C4-2B (cell line): ENCODE data around the gene IKZF1.

Source experiments
- ZFX ChIP-seq: fragments of 450-650 bp; IDR thresholded peaks from 2 replicates; pipeline ENCODE4 v1.6.1; 2017
- TF ChIP-seq, protein P1 (sequence below): fragments of 450-650 bp; conservative IDR thresholded peaks from 2 replicates; pipeline ENCODE4 v1.5.1; 2017; ENCODE audit warnings: mild to moderate bottlenecking

DNA sequence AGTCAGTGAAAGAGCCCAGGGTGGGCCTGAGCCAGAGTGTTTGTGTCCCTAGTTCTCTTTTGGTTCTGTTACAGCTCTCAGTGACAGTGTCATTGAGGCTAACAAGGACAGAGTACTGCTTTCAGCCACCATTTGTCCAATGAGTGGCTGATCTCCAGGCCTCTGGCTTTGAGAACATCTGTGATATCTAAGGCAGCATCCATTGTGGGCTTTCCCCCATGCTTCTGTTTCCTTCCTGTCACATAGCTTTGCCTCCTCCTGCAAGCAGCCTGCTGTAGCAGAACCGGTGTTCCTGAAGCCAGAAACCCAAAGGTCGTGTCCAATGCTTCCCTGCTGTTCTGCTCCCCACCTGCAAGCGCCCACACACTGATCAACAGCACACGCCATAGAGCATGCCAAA, 68.4 kb downstream of the IKZF1 start:
- TF ChIP-seq, protein P1, sequence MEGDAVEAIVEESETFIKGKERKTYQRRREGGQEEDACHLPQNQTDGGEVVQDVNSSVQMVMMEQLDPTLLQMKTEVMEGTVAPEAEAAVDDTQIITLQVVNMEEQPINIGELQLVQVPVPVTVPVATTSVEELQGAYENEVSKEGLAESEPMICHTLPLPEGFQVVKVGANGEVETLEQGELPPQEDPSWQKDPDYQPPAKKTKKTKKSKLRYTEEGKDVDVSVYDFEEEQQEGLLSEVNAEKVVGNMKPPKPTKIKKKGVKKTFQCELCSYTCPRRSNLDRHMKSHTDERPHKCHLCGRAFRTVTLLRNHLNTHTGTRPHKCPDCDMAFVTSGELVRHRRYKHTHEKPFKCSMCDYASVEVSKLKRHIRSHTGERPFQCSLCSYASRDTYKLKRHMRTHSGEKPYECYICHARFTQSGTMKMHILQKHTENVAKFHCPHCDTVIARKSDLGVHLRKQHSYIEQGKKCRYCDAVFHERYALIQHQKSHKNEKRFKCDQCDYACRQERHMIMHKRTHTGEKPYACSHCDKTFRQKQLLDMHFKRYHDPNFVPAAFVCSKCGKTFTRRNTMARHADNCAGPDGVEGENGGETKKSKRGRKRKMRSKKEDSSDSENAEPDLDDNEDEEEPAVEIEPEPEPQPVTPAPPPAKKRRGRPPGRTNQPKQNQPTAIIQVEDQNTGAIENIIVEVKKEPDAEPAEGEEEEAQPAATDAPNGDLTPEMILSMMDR = no peak
- TF ChIP-seq ZFX = no peak
